ENCODE data around the gene FBXO8.
A peak's percentile ranks its signal among the peaks of the same experiment; 100 is the strongest.
"Not testable (repeated sequence)": the region's sequence is repeated elsewhere in the genome, so short reads cannot be mapped to it uniquely, and the experiment has no call there.

Gene FBXO8, protein sequence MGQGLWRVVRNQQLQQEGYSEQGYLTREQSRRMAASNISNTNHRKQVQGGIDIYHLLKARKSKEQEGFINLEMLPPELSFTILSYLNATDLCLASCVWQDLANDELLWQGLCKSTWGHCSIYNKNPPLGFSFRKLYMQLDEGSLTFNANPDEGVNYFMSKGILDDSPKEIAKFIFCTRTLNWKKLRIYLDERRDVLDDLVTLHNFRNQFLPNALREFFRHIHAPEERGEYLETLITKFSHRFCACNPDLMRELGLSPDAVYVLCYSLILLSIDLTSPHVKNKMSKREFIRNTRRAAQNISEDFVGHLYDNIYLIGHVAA

DNA sequence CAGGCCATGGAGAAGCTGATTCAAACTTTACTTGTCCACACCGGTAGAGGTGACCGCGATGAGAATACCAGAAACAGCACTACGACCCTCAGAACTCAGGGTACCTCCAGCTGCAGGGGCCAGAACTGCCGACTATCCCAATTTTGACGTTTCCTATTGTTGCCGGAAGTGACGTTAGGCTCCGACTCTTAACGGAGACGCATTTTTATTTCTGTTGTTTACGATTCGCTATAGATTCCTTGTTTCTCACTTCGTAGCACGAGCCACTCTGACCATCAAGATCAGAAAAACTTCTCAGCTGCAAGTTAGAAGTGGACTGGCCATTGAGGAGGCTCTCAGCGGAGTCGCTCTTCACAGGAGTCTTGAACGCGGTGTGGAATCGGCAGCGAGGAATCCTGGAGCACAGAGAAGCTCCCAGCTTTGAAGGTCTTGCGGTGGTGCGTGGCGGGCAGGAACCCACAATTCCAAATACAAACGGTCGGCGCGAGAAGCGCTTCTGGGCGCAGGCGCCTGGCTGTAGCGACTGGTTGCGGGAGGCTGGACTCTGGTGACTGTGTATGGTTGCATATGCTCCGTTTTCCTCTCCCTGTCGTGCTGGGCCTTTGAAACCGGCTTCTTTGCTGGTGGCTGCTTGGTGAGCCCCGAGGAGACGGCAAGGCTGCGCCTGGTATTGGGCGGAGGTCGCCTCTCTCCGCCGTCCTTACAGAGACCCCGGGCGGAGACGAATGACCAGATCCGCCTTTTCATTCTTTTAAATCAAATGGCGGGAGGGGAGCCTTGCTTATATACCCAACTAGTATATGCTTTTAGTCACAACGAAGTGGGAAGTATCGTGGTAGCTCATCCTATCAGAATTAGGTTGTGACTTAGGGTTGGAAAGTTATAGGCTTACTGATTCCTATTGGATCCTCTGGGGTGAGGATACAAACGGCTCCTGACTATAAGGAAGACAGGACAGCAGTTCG, at the start of gene FBXO8, which contains the start of gene CEP44:
Gene FBXO8, minus strand, starts transcription at position 161 of the 965 bp plus-strand sequence. CDS start 20,575 bp downstream, outside the sequence.
Gene CEP44, plus strand, starts transcription at position 405 of the 965 bp plus-strand sequence. CDS start 15,211 bp downstream, outside the sequence.
- DNase-seq: peak; percentile 69

DNA sequence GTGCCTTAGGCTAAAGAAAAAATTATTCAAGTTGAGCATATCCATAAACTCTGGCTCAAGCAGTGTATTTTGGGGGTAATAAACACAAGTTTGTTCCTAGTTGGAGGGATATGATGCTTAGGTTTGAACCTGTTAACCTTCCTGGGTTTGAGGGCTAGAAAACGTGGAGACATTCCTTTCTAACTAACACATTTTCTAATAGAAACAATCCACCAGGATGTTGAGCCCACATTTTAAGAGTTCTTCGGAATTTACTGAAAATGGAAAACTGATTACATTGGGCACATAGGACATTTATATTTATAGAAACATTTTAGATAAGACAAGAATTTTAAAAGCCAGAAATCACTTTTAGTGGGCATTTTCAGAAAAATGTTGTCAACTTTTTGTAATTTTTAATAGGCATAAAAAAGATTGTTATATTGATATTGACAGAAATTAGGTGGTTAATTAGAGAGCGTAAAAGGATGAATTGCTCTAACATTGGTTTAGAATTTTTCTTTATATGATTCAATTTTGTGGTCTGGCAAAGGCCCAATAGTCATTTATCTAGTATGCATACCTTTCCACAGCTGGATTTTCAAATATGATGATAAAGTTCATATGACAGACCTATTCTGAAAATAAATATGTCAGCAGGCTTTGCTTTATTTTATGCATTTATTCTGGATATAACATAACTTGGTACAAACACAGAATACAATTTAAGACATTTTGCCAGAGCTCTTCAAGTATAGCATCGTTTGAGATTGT, 49.5 kb upstream of the FBXO8 start:
- DNase-seq: no peak

DNA sequence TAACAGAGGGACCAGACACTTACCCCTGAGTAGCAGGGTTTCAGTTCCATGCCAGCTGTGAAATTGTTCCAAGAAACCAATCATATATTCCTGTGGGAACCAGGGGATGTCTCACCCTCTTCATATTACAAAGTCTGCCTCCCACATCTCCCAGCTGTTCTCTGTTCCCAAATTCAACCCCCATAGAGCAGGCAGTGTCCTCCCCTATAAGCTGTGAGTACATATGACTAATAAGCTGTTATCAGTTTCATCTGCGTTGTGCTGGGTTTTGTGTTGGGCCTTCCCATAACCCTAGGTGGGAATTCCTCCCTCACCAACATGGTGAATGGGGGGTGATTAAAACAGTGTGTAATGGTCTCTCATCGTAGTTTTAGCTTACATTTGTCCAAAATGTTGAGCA, 41.3 kb upstream of the FBXO8 start:
- DNase-seq: no peak

DNA sequence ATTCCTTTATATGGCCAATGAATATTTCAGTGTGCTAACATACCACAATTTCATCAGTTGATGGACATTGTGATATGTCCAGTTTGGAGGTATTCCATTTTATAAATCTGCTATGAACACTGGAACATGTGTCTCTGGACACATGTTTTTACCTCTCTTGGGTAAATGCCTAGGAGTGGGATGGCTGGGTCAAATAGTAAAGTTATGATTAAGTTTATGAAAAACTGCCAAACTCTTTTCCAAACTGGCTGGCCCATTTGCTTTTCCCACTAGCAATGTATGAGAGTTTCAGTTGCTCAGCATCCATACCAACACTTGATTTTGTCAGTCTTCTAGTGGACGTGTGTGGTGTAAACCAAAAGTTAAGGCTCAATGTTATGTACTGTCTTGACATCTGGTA, 40.8 kb upstream of the FBXO8 start:
- DNase-seq: no peak

DNA sequence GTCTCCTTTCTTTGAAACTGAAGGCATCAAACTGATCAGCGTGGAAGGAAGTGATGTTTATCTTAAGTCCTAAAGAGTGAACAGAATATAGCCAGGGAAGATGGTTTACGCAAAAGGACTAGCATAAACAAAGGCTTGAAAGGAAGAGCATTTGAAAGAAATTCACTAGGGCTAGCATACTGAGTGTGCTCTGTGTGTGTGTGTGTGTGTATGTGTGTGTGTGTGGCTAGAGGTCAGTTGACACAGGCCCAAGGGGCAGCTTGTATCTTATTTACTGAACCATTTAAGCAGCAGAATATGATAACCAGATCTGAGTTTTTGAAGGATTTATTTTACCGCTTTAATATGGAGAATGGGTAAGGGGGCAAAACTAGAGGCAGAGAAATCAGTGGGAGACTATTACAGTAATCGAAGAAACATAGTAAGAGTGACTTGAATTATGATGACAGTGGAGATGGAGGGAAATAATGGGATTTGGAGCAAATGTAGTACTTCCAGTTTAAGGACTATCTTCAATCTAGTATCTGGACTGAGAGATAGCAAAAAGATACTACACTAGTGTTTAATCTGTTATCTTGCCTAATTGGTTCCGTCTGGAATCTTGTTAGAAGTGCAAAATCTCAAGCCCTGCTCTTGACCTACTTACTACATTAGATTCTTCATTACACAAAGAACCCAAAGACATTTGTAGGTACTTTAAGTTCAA, 37.2 kb upstream of the FBXO8 start:
- no peak for DNase-seq

DNA sequence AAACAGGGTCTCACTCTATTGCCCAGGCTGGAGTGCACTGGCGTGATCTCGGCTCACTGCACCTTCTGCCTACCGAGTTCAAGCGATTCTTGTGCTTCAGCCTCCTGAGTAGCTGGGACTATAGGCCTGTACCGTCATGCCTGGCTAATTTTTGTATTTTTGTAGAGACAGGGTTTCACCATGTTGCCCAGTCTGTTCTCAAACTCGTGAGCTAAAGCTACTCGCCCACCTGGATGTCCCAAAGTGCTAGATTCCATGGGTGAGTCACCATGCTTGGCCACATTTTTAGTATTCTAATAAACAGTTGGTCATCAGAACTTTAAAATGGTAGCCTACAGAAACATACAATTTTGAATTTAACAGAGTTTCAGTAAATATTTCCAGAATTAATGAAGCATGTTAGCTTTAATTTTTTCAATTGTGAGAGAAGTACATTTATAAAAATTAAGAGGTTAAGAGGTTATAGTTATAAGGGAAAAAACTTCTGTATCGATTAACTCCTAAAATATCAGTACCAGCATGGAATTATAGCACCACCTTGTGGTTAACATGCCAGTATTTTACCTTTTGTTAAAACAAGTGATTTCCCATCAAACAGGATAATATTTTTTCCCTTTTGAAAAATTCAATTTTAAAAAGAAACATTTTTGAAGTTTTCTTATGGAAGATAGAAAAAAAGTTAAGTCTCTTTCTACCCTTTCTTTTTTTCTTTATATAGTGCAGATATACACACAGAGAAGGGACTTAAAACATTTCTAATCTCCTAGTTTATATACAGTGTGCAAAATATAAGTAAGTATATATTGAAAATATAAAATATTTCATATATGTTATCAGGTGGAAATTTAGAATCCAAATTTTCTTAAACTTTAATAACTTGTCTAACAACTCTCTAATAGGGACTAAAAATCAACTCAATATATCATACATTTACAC, 35.6 kb upstream of the FBXO8 start:
- no peak for DNase-seq

DNA sequence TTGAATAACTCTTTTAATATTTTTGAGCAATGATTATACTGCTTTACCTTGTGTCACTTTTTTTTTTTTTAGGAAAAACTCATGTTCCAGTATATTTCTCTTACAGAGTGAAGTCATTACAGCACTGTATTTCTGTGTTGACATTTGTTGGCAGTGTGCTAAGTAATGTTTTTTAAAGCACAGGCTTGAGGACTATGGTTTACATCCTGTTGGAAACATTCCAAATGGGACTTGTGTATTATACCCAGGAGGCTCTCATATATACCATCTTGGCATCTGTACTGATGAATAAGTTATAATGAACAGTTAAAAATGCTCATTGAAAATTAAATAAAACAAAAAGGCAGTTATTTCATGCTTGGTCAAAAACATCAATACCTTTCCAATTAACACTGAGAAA, 34.1 kb upstream of the FBXO8 start:
- no peak for DNase-seq

DNA sequence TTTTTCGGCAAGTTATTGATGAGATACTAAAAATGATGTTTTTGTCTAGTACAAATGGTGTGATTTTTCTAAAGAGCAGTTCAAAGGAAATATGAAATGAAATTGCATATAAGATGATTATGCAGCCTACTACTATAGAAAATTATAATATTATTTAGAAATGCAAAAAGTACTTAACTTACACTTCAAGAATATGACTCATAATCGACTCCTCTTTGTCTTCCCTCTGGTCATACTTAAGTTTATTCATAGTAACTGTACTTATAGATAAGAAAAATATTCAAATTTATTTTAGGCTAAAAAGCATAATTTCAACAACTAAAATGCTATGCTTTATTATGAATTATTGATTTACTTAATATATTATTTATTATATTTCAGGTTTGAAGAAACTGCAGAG, 33.5 kb upstream of the FBXO8 start:
- DNase-seq: no peak

DNA sequence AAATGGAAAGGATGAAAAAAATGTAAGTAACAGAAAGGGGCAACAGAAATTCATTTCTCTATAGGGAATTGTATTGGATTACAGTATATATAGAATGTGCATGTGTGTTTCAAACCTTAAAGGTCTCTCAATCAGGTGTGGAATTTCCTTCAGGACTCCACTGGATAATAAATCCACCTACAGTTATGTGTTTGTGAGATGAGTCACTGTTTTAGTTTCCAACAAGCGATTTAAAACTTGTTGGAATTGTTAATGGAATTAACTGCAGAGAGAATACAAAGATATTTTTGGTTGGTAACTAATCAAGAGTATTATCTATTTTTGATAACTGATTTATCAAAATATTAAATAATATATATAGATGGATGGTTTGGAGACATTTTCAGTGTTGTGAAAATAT, 33.1 kb upstream of the FBXO8 start:
- no peak for DNase-seq

DNA sequence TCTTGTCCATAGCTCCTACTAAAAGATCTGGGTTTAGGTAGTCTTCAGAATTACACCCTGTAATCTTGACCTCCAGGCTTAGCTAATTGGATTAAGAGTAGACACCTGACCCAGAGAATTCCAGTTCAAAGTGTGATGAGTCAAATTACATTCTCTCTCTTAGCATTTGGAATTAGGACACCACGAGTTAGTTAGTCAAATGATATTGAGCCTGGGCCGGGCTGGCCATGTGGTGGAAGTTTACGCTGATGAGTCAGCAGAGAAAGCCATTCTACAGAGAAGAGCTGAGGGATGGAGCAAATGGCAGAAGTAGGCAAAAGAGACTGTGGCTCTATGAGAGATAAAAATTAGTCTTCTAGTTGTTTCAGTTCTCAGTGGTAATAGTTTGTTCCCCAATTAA, 31.3 kb upstream of the FBXO8 start:
- DNase-seq: peak; percentile 3

DNA sequence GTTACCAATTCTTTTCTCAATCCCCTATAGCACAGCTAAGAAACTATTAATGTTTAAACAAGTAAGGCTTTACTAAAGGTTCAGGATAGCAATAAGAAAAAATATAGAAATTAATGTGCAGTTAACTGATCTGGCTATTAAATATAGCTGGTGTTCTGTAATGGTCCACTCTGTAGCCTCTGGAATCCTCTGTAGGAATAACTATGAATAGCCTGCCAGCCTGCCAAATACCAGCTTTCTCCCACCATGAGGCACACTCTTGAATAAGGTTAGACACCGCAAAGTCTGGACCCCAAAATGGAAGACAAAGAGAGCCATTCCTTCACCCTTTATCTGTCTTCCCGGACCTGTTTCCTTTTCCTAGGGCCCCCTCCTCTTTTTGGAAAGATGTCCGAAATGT, 30.8 kb upstream of the FBXO8 start:
- DNase-seq: no peak

DNA sequence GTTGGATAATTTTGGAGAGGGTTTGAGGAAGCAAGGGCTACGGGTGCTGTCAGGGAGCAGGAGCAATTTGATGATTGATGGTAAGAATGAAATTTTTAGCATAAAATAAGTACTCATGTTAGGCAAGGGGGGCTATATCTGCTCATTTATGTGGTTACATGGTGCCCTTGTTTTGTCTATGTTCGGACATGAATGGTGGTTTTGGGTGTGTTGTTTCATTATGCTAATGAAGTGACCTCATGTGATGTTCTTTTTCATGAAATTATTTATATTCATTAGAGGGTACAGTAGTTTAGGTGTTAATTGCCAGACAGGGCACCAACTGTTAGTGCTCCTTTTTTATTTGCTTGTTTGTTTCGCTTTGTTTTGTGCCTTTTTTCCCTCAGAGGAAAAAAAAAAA, 29.5 kb upstream of the FBXO8 start:
- no peak for DNase-seq

DNA sequence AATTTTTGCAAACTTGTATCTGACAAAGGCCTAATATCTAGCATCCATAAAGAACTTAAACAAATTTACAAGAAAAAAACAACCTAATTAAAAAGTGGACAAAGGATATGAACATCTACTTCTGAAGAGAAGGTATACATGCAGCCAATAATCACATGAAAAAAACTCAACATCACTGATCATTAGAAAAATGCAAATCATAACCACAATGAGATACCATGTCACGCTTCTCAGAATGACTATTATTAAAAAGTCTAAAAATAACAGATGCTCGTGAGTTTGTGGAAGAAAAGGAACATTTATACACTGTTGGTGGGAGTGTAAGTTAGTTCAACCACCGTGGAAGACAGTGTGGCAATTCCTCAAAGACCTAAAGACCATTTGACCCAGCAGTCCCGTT, 24.2 kb upstream of the FBXO8 start:
- no peak for DNase-seq

DNA sequence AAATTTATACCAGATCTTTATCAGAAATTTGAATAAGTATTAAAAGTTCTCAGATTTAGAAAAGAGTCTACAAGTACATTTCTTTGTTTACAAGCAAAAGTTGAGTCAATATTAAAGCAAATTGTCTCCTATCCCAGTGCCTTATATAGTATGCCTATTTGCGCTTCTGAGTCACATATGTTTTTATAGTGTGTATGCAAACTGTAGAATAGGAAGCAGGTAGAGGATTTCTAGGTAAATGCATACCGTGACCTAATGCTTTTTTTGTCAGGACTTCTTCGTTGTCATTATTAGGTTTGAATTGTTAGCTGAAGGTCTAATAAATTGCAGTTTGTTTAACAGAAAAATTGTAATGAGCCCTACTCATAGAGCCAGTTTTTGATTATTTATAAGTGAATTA, 22.5 kb upstream of the FBXO8 start:
- DNase-seq: no peak

DNA sequence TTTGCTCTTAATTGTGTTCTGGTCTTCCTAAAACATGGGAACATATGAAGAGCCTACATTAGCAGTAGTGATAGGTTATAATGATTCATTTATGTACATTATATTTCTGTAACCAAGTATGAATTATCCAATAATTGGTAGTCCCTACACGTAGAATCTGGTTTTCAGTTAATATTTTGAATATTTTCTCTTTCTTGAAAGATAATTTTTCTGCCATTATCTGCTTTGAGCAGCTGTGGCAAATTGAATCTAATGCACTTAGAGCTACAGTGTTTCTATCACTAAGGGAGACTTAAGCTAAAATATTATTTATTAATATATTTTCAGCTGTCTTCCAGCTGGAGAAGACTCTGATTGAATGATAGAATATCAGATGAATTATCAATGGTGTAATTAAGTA, 21.2 kb upstream of the FBXO8 start:
- DNase-seq: no peak

DNA sequence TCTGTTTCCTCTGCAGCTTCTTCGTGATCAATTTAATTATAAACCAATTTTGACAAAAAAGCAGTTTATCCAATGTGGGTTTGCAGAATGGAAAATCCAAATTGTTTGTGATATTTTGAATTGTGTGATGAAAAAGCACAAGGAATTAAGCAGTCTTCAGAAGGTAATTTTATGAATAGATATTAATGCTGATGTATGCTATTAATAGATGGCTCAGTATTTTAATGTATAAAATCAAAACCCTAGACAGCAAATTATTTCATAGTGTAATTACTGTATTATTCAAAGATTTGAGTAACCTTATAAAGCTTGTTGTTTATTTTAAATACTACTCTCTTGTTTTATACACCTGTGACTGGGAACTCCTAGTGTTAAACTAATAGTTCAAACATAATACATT, 20.2 kb upstream of the FBXO8 start:
- no peak for DNase-seq

DNA sequence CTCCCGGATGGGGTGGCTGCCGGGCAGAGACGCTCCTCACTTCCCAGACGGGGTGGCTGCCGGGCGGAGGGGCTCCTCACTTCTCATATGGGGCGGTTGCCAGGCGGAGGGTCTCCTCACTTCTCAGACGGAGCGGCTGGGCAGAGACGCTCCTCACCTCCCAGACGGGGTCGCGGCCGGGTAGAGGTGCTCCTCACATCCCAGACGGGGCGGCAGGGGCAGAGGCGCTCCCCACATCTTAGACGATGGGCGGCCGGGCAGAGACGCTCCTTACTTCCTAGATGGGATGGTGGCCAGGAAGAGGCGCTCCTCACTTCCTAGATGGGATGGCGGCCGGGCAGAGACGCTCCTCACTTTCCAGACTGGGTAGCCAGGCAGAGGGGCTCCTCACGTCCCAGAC, 11.7 kb upstream of the FBXO8 start:
- DNase-seq: not testable (repeated sequence)

DNA sequence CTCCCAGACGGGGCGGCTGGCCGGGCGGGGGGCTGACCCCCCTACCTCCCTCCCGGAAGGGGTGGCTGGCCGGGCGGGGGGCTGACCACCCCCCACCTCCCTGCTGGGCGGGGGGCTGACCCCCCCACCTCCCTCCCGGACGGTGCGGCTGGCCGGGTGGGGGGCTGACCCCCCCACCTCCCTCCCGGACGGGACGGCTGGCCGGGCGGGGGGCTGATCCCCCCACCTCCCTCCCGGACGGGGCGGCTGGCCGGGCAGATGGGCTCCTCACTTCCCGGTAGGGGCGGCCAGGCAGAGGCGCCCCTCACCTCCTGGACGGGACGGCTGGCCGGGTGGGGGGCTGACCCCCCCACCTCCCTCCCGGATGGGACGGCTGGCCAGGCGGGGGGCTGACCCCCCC, 11.2 kb upstream of the FBXO8 start:
- not testable (repeated sequence) for DNase-seq

DNA sequence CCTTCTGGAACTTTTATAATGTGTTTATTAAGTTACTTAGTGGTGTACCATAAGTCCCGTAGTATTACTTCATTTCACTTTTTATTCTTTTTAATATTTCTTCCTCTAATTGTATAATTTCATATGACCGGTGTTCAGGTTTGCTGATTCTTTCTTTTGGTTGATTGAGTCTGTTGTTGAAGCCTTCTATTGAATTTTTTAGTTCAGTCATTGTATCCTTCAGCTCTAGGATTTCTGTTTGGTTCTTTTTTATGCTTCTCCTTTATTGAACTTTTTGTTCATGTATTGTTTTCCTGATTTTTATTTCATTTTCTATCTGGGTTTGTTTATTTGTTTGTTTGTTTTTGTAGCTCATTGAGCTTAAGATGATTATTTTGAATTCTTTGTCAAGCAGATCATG, 9.0 kb upstream of the FBXO8 start:
- no peak for DNase-seq

DNA sequence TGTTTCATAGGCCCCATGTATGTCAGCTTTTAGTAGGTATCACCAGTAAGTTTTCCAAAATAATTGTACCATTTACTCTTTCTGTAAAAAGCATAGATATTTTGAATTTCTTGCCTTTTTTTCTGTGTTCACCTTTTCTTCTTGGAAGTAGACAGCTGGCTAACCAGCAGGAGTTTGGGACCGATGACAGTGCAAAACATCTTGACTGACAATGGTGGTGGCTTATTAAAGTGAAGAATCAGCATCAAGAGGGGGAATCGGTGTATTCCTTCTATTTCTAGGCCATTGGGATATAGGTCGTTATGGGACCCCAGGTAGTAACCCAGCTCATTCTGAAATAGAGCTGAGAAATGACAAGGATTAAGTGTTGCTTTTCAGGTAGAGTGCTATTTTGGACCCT, 3.4 kb upstream of the FBXO8 start:
- no peak for DNase-seq

DNA sequence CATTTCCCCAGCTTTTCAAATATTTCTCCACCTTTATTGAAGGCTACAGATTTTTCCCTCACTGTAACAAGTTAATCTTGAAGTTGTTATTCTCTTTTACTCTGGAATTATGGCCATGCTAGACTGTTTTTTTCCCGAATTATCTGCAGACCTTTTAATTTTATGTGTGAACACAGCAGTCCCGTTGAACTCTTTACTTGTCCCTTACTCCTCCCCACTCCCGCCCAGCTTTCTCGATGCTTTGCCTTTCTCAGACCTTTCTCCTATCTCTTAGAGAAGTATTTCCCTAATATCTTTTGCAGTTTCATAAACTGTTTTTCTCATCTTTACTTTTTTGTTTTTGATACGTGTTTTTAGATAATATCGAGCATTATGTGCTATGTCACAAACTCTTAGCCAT, 1.0 kb upstream of the FBXO8 start:
- DNase-seq: no peak
